Esophagus squamous epithelium (tissue), 5 donors: ENCODE results near the gene FSTL4. TPM values are rescaled to one million over a fixed set of nuclear protein-coding genes. Genes with fewer than 3 reads are reported as not detected.

Source experiments
- DNase-seq: peaks from one replicate; lab custom pipeline; 2025; lab: John Stamatoyannopoulos, UW
- H3K27ac ChIP-seq, 4 donors: fragments of 200-600 bp; sonication (generic); one replicate each; pipeline ENCODE4 v1.5.1; 2016 to 2019; ENCODE audit warnings: mild to moderate bottlenecking in 1 of 4
- H3K27me3 ChIP-seq, 4 donors: fragments of 200-600 bp; sonication (generic); 1 replicate in 3 of 4; 2 replicates in 1 of 4; pipeline versions ENCODE4 v1.5.1 to v1.6.0; 2017 to 2021; ENCODE audit warnings: antibody characterized with exemption in 1 of 4
- H3K36me3 ChIP-seq, 3 donors: fragments of 200-600 bp; sonication (generic); one replicate each; pipeline ENCODE4 v1.5.1; 2016 to 2019
- H3K4me1 ChIP-seq, 3 donors: fragments of 200-600 bp; sonication (generic); one replicate each; pipeline ENCODE4 v1.5.1; 2017 to 2019
- H3K4me3 ChIP-seq, 4 donors: fragments of 200-600 bp; sonication (generic); 1 replicate in 3 of 4; 2 replicates in 1 of 4; pipeline ENCODE4 v1.5.1; 2016 to 2019; ENCODE audit warnings: mild to moderate bottlenecking in 2 of 4, moderate library complexity in 1 of 4
- H3K9me3 ChIP-seq, 3 donors: fragments of 200-600 bp; sonication (generic); one replicate each; pipeline ENCODE4 v1.5.1; 2016 to 2019
- POLR2A ChIP-seq, 4 donors: fragments of 450-650 bp; IDR thresholded peaks; one replicate each; pipeline ENCODE4 v1.6.1; 2017; ENCODE audit warnings: antibody characterized with exemption in 4 of 4, mild to moderate bottlenecking in 4 of 4, moderate library complexity in 3 of 4
- WGBS, 2 donors: methylation state at CpG; one replicate each; pipeline ENCODE4 v1.1.5; 2018; 5-methylcytosine and 5-hydroxymethylcytosine counted together
- intact Hi-C: fragments of 100-400 bp; cut with DNase I; formaldehyde crosslinking; loops from one replicate; pipeline ENCODE4 v1.15.0; 2022
- total RNA-seq, 4 donors: library from RNA; depleted of rRNA; stranded (reverse); fragments of >200 nt; gene quantifications; one replicate each; pipeline ENCODE4 v1.1.0, GENCODE V29; 2016
- TF ChIP-seq, protein P1 (sequence below), 6 experiments: fragments of 450-650 bp in 4 of 6; fragments of 200-600 bp in 2 of 6; sonication (generic) in 2 of 6; IDR thresholded peaks; one replicate each; pipeline ENCODE4 v1.5.1; 2016 to 2019; ENCODE audit warnings: antibody characterized with exemption in 6 of 6, mild to moderate bottlenecking in 4 of 6, moderate library complexity in 4 of 6
- donor health status: DM: yes; HTN: yes; CAD: no.

FSTL4 gene
- total RNA-seq, 4 donors from 2014 or later: 0.53 to 4.1 (median 1.4) TPM

DNA sequence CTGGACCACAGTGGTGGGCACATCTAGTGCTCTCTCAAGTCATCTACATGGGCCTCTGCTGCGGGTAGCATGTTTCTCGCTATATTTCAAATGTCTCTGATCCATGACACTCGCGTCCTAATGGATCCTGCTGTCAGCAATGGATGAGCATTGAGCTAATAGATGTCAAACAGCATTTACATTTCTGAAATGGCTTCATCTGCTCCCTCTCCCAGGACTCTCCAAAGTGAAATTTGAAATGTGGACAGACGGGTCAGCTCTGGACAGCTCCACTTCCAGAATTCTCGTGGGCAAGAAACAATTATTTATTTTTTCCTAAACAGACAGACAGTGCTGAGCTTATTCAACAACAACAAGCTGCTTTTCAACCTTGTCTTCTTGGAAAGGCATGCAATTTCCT, 58.1 kb downstream of the FSTL4 start:
- Histone ChIP-seq H3K4me1 (no peaks in the 10 kb centered on the region), H3K27ac (no peak overlapping the region), H3K27me3 (peaks cover 0 to 15% (median 0%) of the 10 kb centered on the region in 4 donors), H3K36me3 (no peaks in the 10 kb centered on the region), H3K4me3 (no peak overlapping the region), H3K9me3 (no peaks in the 10 kb centered on the region)
- WGBS, 2 donors: 66 to 75% methylated on average over 6 of the region's 6 CpGs
- intact Hi-C loops: no loop called here
- DNase-seq: no peak
- no peak for TF ChIP-seq POLR2A (IDR thresholded peaks at IDR 0.05)
- TF ChIP-seq, protein P1, sequence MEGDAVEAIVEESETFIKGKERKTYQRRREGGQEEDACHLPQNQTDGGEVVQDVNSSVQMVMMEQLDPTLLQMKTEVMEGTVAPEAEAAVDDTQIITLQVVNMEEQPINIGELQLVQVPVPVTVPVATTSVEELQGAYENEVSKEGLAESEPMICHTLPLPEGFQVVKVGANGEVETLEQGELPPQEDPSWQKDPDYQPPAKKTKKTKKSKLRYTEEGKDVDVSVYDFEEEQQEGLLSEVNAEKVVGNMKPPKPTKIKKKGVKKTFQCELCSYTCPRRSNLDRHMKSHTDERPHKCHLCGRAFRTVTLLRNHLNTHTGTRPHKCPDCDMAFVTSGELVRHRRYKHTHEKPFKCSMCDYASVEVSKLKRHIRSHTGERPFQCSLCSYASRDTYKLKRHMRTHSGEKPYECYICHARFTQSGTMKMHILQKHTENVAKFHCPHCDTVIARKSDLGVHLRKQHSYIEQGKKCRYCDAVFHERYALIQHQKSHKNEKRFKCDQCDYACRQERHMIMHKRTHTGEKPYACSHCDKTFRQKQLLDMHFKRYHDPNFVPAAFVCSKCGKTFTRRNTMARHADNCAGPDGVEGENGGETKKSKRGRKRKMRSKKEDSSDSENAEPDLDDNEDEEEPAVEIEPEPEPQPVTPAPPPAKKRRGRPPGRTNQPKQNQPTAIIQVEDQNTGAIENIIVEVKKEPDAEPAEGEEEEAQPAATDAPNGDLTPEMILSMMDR (IDR thresholded peaks at IDR 0.05): no peak

DNA sequence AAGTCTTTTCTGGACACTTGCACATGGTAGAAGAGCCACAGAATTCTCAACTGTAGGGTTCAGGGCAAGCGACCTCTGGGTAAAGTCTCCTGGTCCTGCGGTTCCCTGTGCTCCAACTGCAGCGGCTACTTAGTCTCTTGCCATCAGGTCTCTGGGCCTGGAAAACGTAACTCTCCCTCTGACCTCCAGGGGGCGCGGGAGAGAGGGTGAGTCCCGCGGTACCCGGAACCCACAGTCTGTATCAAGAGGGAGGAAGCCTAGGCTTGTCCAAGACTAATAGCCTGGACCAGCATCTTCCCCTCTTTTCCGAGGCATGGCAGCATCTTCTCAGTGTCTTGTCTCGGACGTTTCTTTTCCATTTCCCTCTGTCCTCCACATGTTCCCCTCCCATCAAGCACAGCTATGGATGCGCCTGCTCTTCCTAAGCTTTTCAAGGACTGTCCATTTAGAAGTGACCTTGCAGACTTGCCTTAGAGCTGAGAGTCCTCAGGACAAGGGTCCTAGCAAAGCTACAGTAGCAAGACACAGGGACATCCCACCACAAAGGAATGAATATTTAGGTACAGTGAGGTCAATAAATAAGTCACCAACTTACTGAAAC, 59.3 kb downstream of the FSTL4 start:
- intact Hi-C loops: no loop called here
- Histone ChIP-seq H3K9me3 (no peaks in the 10 kb centered on the region), H3K4me1 (no peaks in the 10 kb centered on the region), H3K27ac (no peak overlapping the region), H3K36me3 (no peaks in the 10 kb centered on the region), H3K4me3 (no peak overlapping the region), H3K27me3 (peaks cover 0 to 11% (median 0%) of the 10 kb centered on the region in 4 donors)
- 29 to 44% methylated on average over 12 to 13 of the region's 13 CpGs for WGBS, 2 donors
- DNase-seq: no peak
- TF ChIP-seq, protein P1 (IDR thresholded peaks at IDR 0.05): peak in 5 of 6 experiments; percentile 52 to 74 (median 59)
- TF ChIP-seq POLR2A (IDR thresholded peaks at IDR 0.05): no peak

DNA sequence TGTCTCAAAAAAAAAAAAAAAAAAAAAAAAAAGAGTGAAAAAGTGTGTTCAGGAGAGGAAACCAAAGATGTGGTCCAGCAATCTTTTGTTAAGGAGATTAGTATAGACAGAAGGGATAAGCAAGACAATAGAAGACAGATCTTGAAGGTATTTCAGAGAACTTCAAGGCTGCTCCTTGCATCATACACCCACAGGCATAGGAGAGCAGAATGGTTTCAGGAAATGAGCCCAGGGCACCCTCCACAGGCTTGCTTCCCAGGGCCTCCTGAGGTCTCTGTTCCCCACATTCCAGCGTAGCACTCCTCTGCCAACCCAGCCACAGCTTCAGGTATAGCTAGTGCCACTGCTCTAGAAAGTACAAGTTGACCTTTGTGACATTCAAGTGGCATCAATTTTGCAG, 65.8 kb downstream of the FSTL4 start:
- no peaks in the 10 kb centered on the region for H3K36me3 ChIP-seq
- H3K27me3 ChIP-seq: peaks cover 0 to 6% (median 0%) of the 10 kb centered on the region in 4 donors
- no CpG with 5 or more reads among the region's 1 CpG for WGBS, 2 donors
- H3K9me3 ChIP-seq: no peaks in the 10 kb centered on the region
- no peak overlapping the region for H3K27ac ChIP-seq
- intact Hi-C loops: no loop called here
- DNase-seq: no peak
- no peak overlapping the region for H3K4me3 ChIP-seq
- TF ChIP-seq, protein P1 (IDR thresholded peaks at IDR 0.05): no peak
- no peak for TF ChIP-seq POLR2A (IDR thresholded peaks at IDR 0.05)
- H3K4me1 ChIP-seq: no peaks in the 10 kb centered on the region

DNA sequence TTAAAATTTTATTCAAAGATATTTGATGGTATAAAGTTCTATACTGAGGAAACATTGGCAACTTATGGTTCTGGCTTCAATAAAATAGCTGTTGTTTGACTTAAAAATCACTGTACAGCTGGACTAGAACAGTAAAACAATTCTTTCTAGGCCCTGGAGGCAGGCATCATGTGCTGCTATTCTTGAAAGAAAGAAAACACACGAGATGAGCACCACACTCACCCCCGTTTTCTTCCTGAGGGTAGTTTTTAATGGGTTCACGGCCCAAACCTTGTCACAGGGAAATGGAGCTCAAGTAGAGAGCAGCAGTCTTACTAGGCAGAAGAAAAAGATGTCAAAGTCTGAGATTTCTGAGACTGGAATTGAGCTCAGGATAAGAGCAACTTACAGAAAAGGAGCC, 68.0 kb downstream of the FSTL4 start:
- no peak for DNase-seq
- Histone ChIP-seq H3K4me1 (no peaks in the 10 kb centered on the region), H3K36me3 (no peaks in the 10 kb centered on the region), H3K27ac (no peak overlapping the region), H3K27me3 (peaks cover 0 to 6% (median 0%) of the 10 kb centered on the region in 4 donors), H3K4me3 (no peak overlapping the region), H3K9me3 (no peaks in the 10 kb centered on the region)
- TF ChIP-seq POLR2A (IDR thresholded peaks at IDR 0.05): no peak
- TF ChIP-seq, protein P1 (IDR thresholded peaks at IDR 0.05): no peak
- 33 to 74% methylated on average over 2 to 3 of the region's 3 CpGs for WGBS, 2 donors
- intact Hi-C loops: no loop called here

DNA sequence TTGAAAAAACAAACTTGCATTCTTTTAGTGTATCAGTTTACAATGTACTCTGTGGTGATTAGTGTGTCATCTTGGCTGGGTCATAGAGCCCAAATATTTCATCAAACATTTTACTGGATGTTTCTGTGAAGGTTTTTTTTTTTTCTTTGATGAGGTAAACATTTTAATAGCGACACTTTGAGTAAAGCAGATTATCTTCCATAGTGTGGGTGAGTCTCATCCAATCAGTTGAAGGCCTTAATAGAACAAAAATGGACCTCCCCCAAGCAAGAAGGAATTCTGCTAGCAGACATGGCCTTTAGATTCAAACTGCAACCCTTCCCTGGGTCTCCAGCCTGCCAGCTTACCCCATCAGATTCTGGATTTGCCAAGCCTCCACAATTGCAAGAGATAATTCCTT, 72.5 kb downstream of the FSTL4 start:
- WGBS, 2 donors: 63 to 73% methylated on average over 1 of the region's 1 CpG

More for the DNA sequence above, 72.5 kb downstream of the FSTL4 start:
- Histone ChIP-seq H3K9me3 (no peaks in the 10 kb centered on the region), H3K36me3 (no peaks in the 10 kb centered on the region), H3K27me3 (peaks cover 0 to 6% (median 0%) of the 10 kb centered on the region in 4 donors), H3K27ac (no peak overlapping the region), H3K4me3 (no peak overlapping the region), H3K4me1 (no peaks in the 10 kb centered on the region)
- intact Hi-C loops: no loop called here
- DNase-seq: no peak
- TF ChIP-seq, protein P1 (IDR thresholded peaks at IDR 0.05): no peak
- TF ChIP-seq POLR2A (IDR thresholded peaks at IDR 0.05): no peak
